NCI-H1694 (cell line): ENCODE data around the gene TXNRD3.

ENCODE experiments used
- DNase-seq: peaks from one replicate; lab custom pipeline; 2025; lab: John Stamatoyannopoulos, UW

Gene TXNRD3

DNA sequence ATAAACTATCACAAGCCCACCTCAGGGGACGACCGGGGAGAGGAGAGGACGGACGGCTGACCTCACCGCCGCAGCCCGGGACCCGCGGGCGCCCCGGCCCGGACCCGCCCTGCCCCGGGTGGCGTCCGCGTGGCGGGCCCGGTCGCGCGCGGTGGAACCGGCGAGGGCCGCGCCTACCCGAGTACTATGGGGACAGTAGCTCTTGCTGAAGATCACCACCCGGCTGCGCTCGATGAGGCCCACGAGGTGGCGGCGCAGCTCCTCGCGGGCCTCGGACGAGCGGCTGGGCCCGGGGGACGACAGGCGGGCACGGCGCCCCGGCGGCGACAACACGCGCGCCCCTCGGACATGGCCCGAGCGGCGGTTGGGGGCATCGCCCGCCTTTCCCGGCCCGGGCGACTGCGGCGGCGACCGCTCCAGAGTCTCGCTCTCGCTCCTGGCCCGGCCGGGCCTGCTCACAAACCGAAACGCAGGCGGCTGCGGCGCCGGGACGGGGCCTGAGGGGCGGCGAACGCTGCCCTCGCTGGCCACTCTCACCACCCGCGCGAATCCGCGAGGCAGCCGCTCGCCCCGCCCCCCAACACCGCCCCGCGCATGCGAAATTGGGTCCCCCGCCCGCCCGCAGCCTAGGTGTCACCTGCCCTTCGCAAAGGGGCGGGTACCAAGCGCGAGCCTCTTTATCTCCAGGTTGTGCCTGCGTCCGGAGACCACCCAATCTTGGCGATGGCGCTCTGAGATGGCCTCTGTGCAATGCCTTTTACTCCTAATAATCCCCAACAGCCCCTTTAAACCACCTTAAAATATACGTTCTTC, at the start of gene TXNRD3:
Gene TXNRD3, minus strand, starts transcription at position 554 of the 813 bp plus-strand sequence.
- DNase-seq: peak; percentile 21

DNA sequence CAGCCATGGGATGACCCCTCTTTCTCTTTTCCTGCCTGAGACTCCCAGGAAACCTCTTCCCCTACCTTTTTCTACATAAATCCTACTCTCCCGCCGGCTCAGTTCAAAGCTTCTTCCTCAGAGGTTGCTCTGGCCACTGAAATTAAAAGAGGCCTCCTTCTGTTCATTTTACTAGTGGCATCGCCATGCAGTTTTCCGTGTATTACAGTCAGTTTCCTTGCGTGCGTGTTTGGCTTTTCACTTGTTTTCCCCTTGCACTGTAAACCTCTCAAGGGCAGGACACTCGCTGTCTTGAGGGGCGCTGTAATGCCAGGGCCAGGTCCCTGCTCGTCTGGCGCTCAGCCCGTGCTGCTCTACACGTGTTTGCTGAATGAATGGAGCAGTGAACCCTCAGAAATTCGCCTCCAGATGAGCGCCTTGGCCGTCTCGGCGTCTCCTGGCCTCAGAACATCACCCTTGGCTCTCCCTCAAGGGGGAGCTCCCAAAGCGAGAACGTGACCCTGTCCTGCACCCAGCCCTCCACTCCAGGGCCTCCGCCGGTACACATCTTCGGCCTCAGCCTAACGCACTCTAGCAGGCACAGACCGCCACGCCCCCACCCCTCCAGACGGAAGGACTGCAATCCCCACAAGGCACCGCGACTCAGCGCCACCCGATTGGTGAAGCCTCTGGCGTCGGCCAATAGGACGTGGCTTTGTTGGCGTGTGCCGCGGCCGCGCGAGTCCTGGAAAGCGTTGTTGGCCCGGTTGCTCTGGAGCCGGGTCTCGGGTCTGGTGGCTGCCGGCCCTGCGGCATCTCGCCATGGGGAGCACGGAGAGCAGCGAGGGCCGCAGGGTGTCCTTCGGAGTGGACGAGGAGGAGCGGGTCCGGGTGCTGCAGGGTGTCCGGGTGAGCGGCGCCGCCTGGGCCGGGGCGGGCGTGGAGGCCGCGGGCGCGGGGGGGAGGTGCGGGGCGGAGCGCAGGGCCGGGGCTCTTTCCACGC, 48.9 kb upstream of the TXNRD3 start, which contains the start of gene CHCHD6:
Gene CHCHD6, plus strand, starts transcription at position 729 of the 982 bp plus-strand sequence. Its CDS starts 73 bp downstream, at position 802.
- peak; percentile 93 for DNase-seq

DNA sequence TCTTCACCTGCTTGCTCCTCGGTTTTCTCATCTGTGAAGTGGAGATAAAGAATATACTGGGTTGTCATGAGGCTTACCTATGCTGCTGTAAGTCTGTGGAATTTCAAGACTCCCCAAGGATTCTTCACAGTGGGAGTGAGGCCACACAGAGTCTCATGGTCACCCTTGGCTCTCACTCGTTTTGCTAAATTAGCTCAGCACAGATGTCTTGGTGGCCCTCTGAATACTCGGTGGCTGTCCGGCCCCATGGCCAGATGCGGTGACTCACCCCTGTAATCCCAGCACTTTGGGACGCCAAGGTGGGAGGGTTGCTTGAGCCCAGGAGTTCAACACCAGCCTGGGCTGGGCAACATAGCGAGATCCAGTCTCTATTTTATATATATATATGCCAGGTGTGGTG, 44.1 kb upstream of the TXNRD3 start:
- no peak for DNase-seq

GRCh38 chr3:126696701-126697267, 41.9 kb upstream of the TXNRD3 start:
- DNase-seq: no peak

DNA sequence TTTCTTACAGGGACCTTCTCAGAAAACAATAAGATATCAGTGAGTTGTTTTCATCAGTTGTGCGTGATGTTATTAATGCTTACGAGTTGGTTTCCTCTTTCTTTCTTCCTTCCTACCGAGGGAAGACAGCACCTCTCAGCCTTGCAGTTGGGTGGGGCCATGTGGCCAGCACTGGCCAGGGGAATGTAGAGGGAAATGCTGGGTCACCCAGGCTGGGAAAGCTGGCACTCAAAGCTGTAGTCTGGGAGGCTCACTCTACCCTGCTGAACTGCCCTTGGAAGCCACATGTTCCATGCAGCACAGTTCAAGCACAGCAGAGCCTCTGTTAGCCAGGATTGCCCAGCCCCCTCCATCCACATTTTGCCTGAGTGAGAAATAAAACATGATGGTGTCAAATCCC, 39.0 kb upstream of the TXNRD3 start:
- no peak for DNase-seq

DNA sequence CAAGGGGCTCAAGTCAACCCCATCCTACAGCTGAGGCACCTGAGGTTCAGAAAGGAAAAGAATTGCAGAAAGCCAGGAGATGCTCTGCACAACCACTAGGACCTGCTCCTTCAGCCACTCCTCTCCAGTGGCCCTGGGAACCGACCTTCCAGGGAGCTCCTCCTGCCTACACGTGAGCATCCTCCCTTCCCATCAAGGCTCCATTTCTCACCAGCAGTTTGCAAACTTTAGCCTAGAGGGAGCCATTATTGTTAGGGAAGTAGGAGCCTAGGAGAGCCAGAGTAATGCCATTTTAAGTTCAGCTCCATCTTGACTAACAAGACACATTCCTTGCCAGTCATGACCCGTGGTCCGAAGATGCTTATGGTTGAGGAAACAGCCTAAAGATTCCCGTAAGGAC, 37.9 kb upstream of the TXNRD3 start:
- no peak for DNase-seq

- no peak for DNase-seq
These were observed 36.8 kb upstream of the TXNRD3 start for GRCh38 chr3:126691765-126692164.

DNA sequence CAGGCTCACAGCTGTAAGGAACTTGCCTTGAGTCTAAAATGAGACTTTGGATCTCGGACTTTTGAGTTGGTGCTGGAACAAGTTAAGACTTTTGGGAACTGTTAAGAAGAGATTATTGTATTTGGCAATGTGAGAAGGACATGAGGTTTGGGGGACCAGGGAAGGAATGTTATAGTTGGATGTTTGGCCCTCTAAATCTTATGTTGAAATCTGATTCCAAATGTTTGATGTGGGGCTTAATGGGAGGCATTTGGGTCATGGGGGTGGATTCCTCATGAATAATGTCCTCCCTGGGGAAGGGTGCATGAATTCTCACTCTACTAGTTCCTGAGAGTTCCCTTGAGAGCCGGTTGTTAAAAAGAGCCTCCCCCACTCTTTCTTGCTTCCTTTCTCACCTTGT, 30.6 kb upstream of the TXNRD3 start:
- DNase-seq: no peak

DNA sequence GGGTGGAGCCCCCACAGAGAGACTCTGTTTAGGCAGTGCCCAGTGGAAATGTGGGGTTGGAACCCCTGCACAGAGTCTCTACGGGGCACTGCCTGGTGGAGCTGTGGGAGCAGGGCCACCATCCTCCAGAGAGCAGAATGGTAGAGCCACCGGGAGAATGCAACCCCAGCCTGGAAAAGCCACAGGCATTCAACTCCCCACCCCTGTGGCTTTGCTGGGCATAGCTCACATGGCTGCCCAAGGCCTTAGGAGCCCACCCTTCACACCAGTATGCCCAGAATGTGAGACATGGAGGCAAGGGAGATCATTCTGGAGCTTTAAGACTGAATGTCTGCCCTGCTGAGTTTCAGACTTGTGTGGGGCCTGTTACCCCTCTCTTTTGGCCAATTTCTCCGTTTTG, 30.1 kb upstream of the TXNRD3 start:
- no peak for DNase-seq

DNA sequence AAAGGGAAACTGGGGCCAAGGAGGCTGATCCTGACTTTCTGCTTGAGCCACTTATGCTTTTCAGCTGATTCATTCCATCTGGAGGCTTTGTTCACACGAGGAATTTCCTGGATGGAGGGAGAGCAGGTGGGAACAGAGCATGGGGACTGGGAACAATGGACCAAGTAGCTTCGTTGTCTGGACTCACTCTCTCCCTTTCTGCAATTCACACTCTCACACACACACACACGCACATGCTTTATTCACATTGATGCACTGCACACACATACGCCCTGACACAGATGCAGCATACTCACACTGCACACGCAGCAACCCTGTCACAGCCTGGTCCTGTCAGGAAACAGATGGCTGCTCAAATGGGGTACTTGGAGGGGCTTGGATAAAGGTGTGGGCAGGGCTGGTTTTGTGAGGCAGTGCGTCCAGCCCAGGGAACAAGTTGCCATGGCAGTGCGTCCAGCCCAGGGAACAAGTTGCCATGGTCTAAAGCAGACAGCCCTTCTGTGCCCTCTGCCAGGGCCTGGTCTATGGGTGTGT, 29.4 kb upstream of the TXNRD3 start:
- DNase-seq: peak; percentile 29

DNA sequence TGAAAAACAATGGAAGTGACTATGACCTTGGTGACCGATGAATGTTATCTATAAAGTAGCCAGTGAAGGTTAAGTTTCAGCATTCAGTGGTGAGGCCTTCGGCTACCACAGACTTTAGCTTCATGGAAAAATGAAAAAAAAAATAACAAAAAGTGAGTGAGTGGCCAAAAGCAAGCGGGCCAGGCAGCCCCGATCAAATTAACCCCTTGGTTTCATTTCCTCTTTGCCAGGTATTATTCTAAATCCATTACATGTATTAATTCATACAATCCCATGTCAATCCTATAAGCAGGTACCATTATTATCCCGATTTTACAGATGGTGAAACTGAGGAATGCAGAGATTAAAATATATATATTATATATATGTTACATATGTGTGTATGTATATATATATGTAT, 28.1 kb upstream of the TXNRD3 start:
- DNase-seq: no peak

DNA sequence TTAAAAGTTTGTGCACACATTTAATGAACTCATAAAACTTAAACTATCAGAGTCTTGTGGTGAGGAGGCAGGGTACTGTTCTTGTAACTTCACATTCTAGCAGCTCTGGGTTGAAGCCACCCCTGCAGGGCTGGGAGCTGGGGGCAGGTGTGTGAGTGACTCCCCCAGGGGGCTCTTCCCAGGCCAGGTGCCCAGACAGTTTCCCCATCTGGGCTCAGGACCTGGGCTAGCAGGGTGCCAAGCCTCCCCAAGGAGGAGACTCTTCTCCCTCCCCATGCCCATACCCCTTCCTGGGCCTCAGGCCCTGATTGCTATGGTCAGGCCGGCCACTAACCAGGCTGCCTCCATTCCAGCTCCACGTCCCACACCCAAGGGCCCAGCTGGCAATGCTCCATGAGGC, 27.1 kb upstream of the TXNRD3 start:
- DNase-seq: no peak

- no peak for DNase-seq
These were observed 25.7 kb upstream of the TXNRD3 start for GRCh38 chr3:126680667-126681055.

DNA sequence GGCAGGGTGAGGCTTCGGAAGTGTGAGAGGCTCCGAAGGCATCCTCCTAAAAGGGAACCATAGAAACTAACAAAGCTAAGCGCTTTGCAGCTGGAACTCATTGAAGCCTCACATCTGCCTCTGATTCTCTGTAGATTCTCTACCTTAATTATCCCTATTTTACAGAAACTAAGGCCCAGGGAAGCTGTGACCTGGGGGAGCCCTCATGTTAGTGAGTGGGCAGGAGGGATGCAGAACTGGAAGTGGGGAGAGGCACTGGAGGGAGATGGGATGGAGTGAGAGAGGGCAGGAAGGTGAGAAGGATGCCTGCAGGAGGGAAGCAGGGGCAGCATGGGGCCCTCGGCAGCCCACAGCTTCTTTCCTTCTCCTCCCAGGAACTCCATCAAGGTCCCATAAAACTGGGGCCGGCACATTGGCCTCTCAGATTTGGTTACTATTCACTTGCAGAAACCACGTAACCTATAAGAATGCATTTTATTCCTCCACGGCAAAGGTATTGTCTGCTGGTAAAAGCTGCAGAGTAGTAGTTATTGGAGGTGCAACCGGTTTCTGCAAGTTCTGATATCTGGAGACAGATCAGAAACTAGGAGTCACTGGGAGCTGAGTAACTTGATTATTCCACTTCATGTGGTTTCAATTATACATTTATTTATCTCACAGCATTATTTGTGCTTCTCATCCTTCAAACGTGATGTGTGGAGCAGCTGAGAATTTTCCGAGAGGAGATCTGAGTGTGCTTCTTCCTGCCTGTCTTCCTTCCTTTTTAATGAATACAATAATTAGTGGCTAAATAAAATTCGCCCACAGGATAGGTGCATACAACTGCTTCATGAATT, 25.1 kb upstream of the TXNRD3 start:
- no peak for DNase-seq

DNA sequence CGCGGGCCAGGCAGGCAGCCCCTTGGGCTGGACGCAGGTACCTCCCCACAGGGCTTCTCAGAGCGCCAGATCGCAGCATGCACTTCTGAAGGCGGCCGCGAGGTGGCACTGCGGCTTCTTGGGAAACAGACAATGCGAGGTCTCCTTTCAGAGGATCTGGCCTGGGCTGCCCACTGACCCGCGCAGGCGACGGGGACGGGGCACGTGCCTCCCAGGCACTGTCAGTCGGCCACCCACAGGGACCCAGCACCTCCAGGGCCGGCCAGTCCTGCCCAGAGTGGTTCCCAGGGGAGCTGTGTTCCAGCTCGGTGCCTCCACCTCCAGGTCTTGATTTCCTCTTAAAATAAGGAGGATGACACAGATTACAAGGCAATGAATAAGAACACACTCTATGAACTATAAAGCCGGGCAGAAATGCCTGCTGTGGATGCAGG, 24.4 kb upstream of the TXNRD3 start:
- DNase-seq: peak; percentile 79

GRCh38 chr3:126678693-126679317, 23.9 kb upstream of the TXNRD3 start:
- no peak for DNase-seq

DNA sequence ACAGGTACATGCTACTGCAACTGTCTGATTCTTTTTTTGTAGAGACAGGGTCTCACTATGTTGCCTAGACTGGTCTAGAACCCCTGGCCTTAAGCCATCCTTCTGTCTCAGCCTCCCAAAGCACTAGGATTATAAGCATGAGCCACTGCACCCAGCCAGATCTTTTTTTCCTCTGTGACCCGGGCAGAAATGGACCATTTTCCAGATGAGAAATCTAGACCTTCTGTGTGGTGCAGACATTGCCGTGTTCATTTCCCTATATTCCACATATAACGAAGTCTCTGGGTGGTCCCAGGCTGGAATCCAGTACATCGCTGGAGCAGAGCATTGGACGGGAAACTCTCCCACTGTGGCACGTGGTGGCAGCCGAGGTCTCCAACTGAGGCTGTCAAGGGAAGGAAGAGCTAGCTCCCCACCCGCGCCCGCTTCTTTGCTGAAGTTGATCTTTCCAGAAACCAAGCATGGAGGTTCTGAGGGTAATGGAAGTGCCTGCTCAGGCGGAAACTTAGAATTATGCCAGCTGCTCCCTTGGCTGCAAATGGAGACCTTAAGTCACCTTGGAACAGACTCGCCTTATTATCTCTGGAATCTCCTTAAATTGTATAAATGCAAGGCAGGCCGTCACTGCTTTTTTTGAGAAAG, 23.1 kb upstream of the TXNRD3 start:
- no peak for DNase-seq

GRCh38 chr3:126676919-126677705, 22.2 kb upstream of the TXNRD3 start:
- DNase-seq: no peak

GRCh38 chr3:126672741-126673140, 17.8 kb upstream of the TXNRD3 start:
- DNase-seq: no peak
